HepG2 (cell line): Measurements from ENCODE around the gene CTNNA2. TPM values are rescaled to one million over a fixed set of nuclear protein-coding genes. Genes with fewer than 3 reads are reported as not detected.

Experiments
- ATAC-seq: fragments of 200-7000 bp; cut with Tn5 transposase; 3 replicates; pipeline ENCODE4 v1.9.1; 2020; ENCODE audit warnings: mild to moderate bottlenecking, moderate library complexity
- BruUV-seq: library from RNA; stranded (reverse); fragments of 400-500 nt; replicated peaks from 2 replicates; lab custom pipeline; 2021; lab: Mats Ljungman, UMichigan
- CTCF ChIA-PET: fragments of 300-600 bp; formaldehyde crosslinking; extraction: SDS; loops from one replicate; lab custom pipeline; 2021; ENCODE audit warnings: low total read pairs, inconsistent platforms, low intra/inter-chr PET ratio; lab: Yijun Ruan, JAX
- POLR2A ChIA-PET: fragments of 350-600 bp; sonication (Branson Sonifier 250); formaldehyde crosslinking; loops from one replicate; lab custom pipeline; 2020; ENCODE audit warnings: antibody characterized with exemption, inconsistent platforms; lab: Yijun Ruan, JAX
- DNase-seq: peaks from one replicate; pipeline ENCODE4 v3.0.0-alpha.2; 2015; ENCODE audit warnings: low spot score
- FAIRE-seq: peaks from 3 replicates; lab custom pipeline; 2011; peaks lifted over from hg19 to GRCh38; lab: Jason Lieb, UNC
- H2AFZ ChIP-seq: one replicate; pipeline ENCODE4 v1.6.1; 2011; ENCODE audit warnings: low read length, inconsistent platforms
- H3K27ac ChIP-seq: fragments of 300-600 bp; 3 replicates; pipeline ENCODE4 v1.8.0; 2011; ENCODE audit warnings: mixed run types, mild to moderate bottlenecking, mixed read lengths, low read length, inconsistent platforms; ENCODE audit not compliant: insufficient read depth; ENCODE audit errors: extremely low read length
- H3K27me3 ChIP-seq, 2 experiments: fragments of 200-600 bp in 1 of 2; 2 replicates in 1 of 2; 3 replicates in 1 of 2; pipeline versions ENCODE4 v1.6.0 to v1.8.0; 2011; ENCODE audit warnings: low read length in 2 of 2, mild to moderate bottlenecking in 2 of 2, moderate library complexity in 2 of 2, inconsistent platforms in 1 of 2; ENCODE audit not compliant: insufficient read depth in 2 of 2, control insufficient read depth in 1 of 2
- H3K36me3 ChIP-seq, 2 experiments: fragments of 200-600 bp in 1 of 2; replicated peaks in 1 of 2; 2 replicates in 1 of 2; 3 replicates in 1 of 2; pipeline versions ENCODE4 v1.5.1 to v1.8.0; 2011; ENCODE audit warnings: low read length in 2 of 2, inconsistent platforms in 1 of 2; ENCODE audit not compliant: insufficient read depth in 2 of 2, control insufficient read depth in 1 of 2
- H3K4me1 ChIP-seq: 2 replicates; pipeline ENCODE4 v1.5.1; 2012; ENCODE audit warnings: low read length, inconsistent platforms; ENCODE audit not compliant: insufficient read depth
- H3K4me2 ChIP-seq: 2 replicates; pipeline ENCODE4 v1.6.0; 2011; ENCODE audit warnings: low read depth, low read length, inconsistent platforms
- H3K4me3 ChIP-seq, 3 experiments: fragments of 200-600 bp in 1 of 3; sonication (generic), shearing (Covaris generic) in 1 of 3; replicated peaks in 1 of 3; 2 replicates each; pipeline ENCODE4 v1.5.1; 2011 to 2016; ENCODE audit warnings: low read length in 3 of 3, inconsistent platforms in 2 of 3, low read depth in 2 of 3, mild to moderate bottlenecking in 2 of 3, control low read depth in 1 of 3, mixed read lengths in 1 of 3; ENCODE audit not compliant: insufficient read depth in 1 of 3
- H3K79me2 ChIP-seq: one replicate; pipeline ENCODE4 v1.6.1; 2011; ENCODE audit warnings: low read length, inconsistent platforms; ENCODE audit not compliant: insufficient read depth
- H3K9ac ChIP-seq: 2 replicates; pipeline ENCODE4 v1.6.0; 2011; ENCODE audit warnings: mild to moderate bottlenecking, low read depth, low read length, inconsistent platforms; ENCODE audit not compliant: insufficient read depth
- H3K9me3 ChIP-seq: 2 replicates; pipeline ENCODE4 v1.5.1; 2012; ENCODE audit warnings: mild to moderate bottlenecking, low read length
- H4K20me1 ChIP-seq: 2 replicates; pipeline ENCODE4 v1.6.0; 2011; ENCODE audit warnings: inconsistent platforms, mild to moderate bottlenecking, low read length, moderate library complexity; ENCODE audit not compliant: insufficient read depth
- FOXA1 ChIP-seq, 2 experiments: fragments of 450-650 bp in 1 of 2; sonication (generic) in 1 of 2; formaldehyde crosslinking in 1 of 2; IDR thresholded peaks; 2 replicates each; pipeline versions ENCODE4 v1.4.0 to v1.6.1; 2016 to 2020; ENCODE audit warnings: missing genetic modification reagents in 1 of 2
- FOXK2 ChIP-seq: fragments of 450-650 bp; IDR thresholded peaks from 2 replicates; pipeline ENCODE4 v1.6.1; 2016
- HNRNPLL ChIP-seq: fragments of 200-400 bp; formaldehyde crosslinking; IDR thresholded peaks from 2 replicates; pipeline ENCODE4 v1.6.1; 2017; ENCODE audit warnings: mild to moderate bottlenecking, low read depth, low read length; ENCODE audit not compliant: poor library complexity, severe bottlenecking
- PHF8 ChIP-seq: sonication (generic); formaldehyde crosslinking; IDR thresholded peaks from 2 replicates; pipeline ENCODE4 v1.5.0; 2020; ENCODE audit warnings: missing genetic modification reagents
- SALL1 ChIP-seq: sonication (generic); formaldehyde crosslinking; IDR thresholded peaks from 2 replicates; pipeline ENCODE4 v1.8.0; 2022; ENCODE audit warnings: mild to moderate bottlenecking, missing genetic modification reagents
- ZBTB7A ChIP-seq: sonication (generic); formaldehyde crosslinking; IDR thresholded peaks from 2 replicates; pipeline ENCODE4 v1.8.0; 2022; ENCODE audit warnings: mild to moderate bottlenecking, missing genetic modification reagents
- ZFP36 ChIP-seq: fragments of 150-350 bp; IDR thresholded peaks from 2 replicates; pipeline ENCODE4 v1.6.1; 2018; ENCODE audit warnings: borderline replicate concordance, low read length, low read depth; ENCODE audit not compliant: partially characterized antibody
- ZNF160 ChIP-seq: sonication (generic); formaldehyde crosslinking; IDR thresholded peaks from 2 replicates; pipeline ENCODE4 v1.8.0; 2022; ENCODE audit warnings: mild to moderate bottlenecking, inconsistent platforms, missing genetic modification reagents
- ZNF501 ChIP-seq: sonication (generic); formaldehyde crosslinking; IDR thresholded peaks from 2 replicates; pipeline ENCODE4 v1.5.1; 2020; ENCODE audit warnings: mild to moderate bottlenecking, moderate library complexity, missing genetic modification reagents
- ZNF543 ChIP-seq: sonication (generic); formaldehyde crosslinking; IDR thresholded peaks from 2 replicates; pipeline ENCODE4 v1.4.0; 2020; ENCODE audit warnings: mild to moderate bottlenecking, missing genetic modification reagents
- ZNF660 ChIP-seq: sonication (generic); formaldehyde crosslinking; IDR thresholded peaks from 2 replicates; pipeline ENCODE4 v1.5.1; 2020; ENCODE audit warnings: mild to moderate bottlenecking, low read depth, missing genetic modification reagents, borderline replicate concordance
- ZNF839 ChIP-seq: sonication (generic); formaldehyde crosslinking; IDR thresholded peaks from 2 replicates; pipeline ENCODE4 v1.4.0; 2020; ENCODE audit warnings: missing genetic modification reagents, mild to moderate bottlenecking, borderline replicate concordance
- WGBS: methylation state at CpG from one replicate; pipeline ENCODE4 v1.1.6; 2017; ENCODE audit warnings: low lambda C conversion rate; 5-methylcytosine and 5-hydroxymethylcytosine counted together
- in situ Hi-C: cut with HindIII; loops from 2 replicates; pipeline ENCODE4 v1.10.0; 2017; ENCODE audit warnings: low pct_unique_long_range_greater_than_20kb; ENCODE audit not compliant: extremely low pct_ligation_motif_present
- intact Hi-C: fragments of 100-400 bp; cut with micrococcal nuclease; formaldehyde crosslinking; loops from one replicate; pipeline ENCODE4 v1.10.0; 2022; ENCODE audit not compliant: unreplicated experiment
- polyA plus RNA-seq, 8 experiments: library from polyadenylated mRNA; depleted of rRNA in 3 of 8; stranded (reverse) in 7 of 8; unstranded in 1 of 8; fragments of >200 nt; fragmentation: Illumina TruSeq in 4 of 8; extraction: Trizol in 4 of 8; gene quantifications; 2 replicates each; pipeline versions ENCODE4 v1.2.1 to v1.2.3, GENCODE V29; 2011 to 2016; ENCODE audit warnings: low read depth in 4 of 8, missing spikeins in 1 of 8, mixed read lengths in 1 of 8; ENCODE audit not compliant: insufficient read depth in 1 of 8
- total RNA-seq, 5 experiments: library from RNA; depleted of rRNA; stranded (reverse); fragments of >200 nt; fragmentation: Illumina TruSeq; extraction: Trizol; gene quantifications; 2 replicates each; pipeline ENCODE4 v1.2.3, GENCODE V29; 2016; ENCODE audit warnings: low read depth in 1 of 5
- TF ChIP-seq, protein P1 (sequence below): sonication (generic); formaldehyde crosslinking; IDR thresholded peaks from 2 replicates; pipeline ENCODE4 v1.4.0; 2020; ENCODE audit warnings: mild to moderate bottlenecking, missing genetic modification reagents
- TF ChIP-seq, protein P2 (sequence below): sonication (generic); formaldehyde crosslinking; IDR thresholded peaks from 2 replicates; pipeline ENCODE4 v1.4.0; 2020; ENCODE audit warnings: low read depth, mild to moderate bottlenecking, missing genetic modification reagents
- TF ChIP-seq, protein P3 (sequence below): sonication (generic); formaldehyde crosslinking; conservative IDR thresholded peaks from 2 replicates; pipeline ENCODE4 v1.8.0; 2022; ENCODE audit warnings: missing genetic modification reagents
- TF ChIP-seq, protein P4 (sequence below): sonication (generic); formaldehyde crosslinking; IDR thresholded peaks from 2 replicates; pipeline ENCODE4 v1.9.0; 2021; ENCODE audit warnings: missing genetic modification reagents, borderline replicate concordance
- TF ChIP-seq, protein P5 (sequence below): sonication (generic); formaldehyde crosslinking; IDR thresholded peaks from 2 replicates; pipeline ENCODE4 v1.8.0; 2022; ENCODE audit warnings: missing genetic modification reagents, mild to moderate bottlenecking, moderate library complexity, borderline replicate concordance

Gene CTNNA2
- total and polyA plus RNA-seq, 2 of the 13 experiments (the other 11 are each of a cell fraction or from before 2014, with no cell fraction given), result not detected

DNA sequence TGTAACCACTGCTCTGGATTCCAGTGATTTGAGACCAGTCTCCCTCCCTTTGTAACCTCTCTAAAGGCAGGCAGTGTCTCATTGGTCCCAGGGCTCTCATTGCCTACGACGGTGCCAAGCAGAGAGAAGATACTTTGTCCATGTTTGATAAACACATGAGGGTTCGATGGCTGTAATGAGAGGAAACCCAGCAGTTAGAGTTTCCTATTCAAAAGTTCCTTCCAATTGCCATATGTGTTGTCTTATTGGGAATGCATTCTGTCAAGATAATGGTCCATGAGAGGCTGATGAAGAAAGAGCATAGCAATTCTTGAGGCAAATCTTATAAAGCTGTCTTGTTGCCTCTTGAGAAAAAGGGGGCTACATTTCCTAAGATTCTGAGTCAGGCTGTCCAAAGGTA, 499.2 kb downstream of the CTNNA2 start:
- no TSS peak for BruUV-seq
- Histone ChIP-seq H3K9ac (no peak overlapping the region), H3K27me3 (no peaks in the 10 kb centered on the region), H2AFZ (no peak overlapping the region), H3K4me3 (no peak overlapping the region), H3K4me2 (no peak overlapping the region), H3K27ac (no peak overlapping the region), H3K79me2 (no peaks in the 10 kb centered on the region), H4K20me1 (no peaks in the 10 kb centered on the region), H3K36me3 (no peaks in the 10 kb centered on the region), H3K4me1 (no peaks in the 10 kb centered on the region), H3K9me3 (no peaks in the 10 kb centered on the region)
- WGBS, result 29% methylated on average over 3 of the region's 3 CpGs
- FAIRE-seq (no peak), DNase-seq (no peak), ATAC-seq (no peak)
- ChIA-PET CTCF (no interaction called here), POLR2A (no interaction called here)
- in situ Hi-C loops (no loop called here), intact Hi-C loops (no loop called here)
- TF ChIP-seq ZNF839 (CRISPR knock-in tag), result no peak
- TF ChIP-seq ZFP36, result no peak
- TF ChIP-seq ZNF543 (CRISPR knock-in tag), result no peak
- no peak for TF ChIP-seq ZNF660
- TF ChIP-seq ZNF160, result no peak
- TF ChIP-seq, protein P1, sequence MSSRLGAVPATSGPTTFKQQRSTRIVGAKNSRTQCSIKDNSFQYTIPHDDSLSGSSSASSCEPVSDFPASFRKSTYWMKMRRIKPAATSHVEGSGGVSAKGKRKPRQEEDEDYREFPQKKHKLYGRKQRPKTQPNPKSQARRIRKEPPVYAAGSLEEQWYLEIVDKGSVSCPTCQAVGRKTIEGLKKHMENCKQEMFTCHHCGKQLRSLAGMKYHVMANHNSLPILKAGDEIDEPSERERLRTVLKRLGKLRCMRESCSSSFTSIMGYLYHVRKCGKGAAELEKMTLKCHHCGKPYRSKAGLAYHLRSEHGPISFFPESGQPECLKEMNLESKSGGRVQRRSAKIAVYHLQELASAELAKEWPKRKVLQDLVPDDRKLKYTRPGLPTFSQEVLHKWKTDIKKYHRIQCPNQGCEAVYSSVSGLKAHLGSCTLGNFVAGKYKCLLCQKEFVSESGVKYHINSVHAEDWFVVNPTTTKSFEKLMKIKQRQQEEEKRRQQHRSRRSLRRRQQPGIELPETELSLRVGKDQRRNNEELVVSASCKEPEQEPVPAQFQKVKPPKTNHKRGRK (CRISPR knock-in tag), result no peak
- TF ChIP-seq FOXK2, result no peak
- TF ChIP-seq, protein P2, sequence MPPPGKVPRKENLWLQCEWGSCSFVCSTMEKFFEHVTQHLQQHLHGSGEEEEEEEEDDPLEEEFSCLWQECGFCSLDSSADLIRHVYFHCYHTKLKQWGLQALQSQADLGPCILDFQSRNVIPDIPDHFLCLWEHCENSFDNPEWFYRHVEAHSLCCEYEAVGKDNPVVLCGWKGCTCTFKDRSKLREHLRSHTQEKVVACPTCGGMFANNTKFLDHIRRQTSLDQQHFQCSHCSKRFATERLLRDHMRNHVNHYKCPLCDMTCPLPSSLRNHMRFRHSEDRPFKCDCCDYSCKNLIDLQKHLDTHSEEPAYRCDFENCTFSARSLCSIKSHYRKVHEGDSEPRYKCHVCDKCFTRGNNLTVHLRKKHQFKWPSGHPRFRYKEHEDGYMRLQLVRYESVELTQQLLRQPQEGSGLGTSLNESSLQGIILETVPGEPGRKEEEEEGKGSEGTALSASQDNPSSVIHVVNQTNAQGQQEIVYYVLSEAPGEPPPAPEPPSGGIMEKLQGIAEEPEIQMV (CRISPR knock-in tag), result no peak
- TF ChIP-seq ZNF501 (CRISPR knock-in tag), result no peak
- TF ChIP-seq HNRNPLL, result no peak
- TF ChIP-seq, protein P3, sequence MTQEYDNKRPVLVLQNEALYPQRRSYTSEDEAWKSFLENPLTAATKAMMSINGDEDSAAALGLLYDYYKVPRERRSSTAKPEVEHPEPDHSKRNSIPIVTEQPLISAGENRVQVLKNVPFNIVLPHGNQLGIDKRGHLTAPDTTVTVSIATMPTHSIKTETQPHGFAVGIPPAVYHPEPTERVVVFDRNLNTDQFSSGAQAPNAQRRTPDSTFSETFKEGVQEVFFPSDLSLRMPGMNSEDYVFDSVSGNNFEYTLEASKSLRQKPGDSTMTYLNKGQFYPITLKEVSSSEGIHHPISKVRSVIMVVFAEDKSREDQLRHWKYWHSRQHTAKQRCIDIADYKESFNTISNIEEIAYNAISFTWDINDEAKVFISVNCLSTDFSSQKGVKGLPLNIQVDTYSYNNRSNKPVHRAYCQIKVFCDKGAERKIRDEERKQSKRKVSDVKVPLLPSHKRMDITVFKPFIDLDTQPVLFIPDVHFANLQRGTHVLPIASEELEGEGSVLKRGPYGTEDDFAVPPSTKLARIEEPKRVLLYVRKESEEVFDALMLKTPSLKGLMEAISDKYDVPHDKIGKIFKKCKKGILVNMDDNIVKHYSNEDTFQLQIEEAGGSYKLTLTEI, result no peak
- TF ChIP-seq SALL1 (CRISPR knock-in tag), result no peak
- no peak for TF ChIP-seq PHF8 (CRISPR knock-in tag)
- TF ChIP-seq FOXA1 (IDR thresholded peaks at IDR 0.05), result no peak
- no peak for TF ChIP-seq FOXA1 (CRISPR knock-in tag; IDR thresholded peaks at IDR 0.05)
- TF ChIP-seq, protein P4, sequence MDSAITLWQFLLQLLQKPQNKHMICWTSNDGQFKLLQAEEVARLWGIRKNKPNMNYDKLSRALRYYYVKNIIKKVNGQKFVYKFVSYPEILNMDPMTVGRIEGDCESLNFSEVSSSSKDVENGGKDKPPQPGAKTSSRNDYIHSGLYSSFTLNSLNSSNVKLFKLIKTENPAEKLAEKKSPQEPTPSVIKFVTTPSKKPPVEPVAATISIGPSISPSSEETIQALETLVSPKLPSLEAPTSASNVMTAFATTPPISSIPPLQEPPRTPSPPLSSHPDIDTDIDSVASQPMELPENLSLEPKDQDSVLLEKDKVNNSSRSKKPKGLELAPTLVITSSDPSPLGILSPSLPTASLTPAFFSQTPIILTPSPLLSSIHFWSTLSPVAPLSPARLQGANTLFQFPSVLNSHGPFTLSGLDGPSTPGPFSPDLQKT (CRISPR knock-in tag), result no peak
- no peak for TF ChIP-seq ZBTB7A
- TF ChIP-seq, protein P5, sequence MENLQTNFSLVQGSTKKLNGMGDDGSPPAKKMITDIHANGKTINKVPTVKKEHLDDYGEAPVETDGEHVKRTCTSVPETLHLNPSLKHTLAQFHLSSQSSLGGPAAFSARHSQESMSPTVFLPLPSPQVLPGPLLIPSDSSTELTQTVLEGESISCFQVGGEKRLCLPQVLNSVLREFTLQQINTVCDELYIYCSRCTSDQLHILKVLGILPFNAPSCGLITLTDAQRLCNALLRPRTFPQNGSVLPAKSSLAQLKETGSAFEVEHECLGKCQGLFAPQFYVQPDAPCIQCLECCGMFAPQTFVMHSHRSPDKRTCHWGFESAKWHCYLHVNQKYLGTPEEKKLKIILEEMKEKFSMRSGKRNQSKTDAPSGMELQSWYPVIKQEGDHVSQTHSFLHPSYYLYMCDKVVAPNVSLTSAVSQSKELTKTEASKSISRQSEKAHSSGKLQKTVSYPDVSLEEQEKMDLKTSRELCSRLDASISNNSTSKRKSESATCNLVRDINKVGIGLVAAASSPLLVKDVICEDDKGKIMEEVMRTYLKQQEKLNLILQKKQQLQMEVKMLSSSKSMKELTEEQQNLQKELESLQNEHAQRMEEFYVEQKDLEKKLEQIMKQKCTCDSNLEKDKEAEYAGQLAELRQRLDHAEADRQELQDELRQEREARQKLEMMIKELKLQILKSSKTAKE (CRISPR knock-in tag), result no peak
